GM12878 (cell line): Measurements from ENCODE around the gene SARDH. TPM values are rescaled to one million over a fixed set of nuclear protein-coding genes. Genes with fewer than 3 reads are reported as not detected.

ENCODE experiments used
- ATAC-seq: fragments of 200-7000 bp; cut with Tn5 transposase; 3 replicates; pipeline ENCODE4 v1.9.1; 2020; ENCODE audit warnings: mild to moderate bottlenecking, moderate library complexity
- BruUV-seq: library from RNA; stranded (reverse); fragments of 400-500 nt; replicated peaks from 2 replicates; lab custom pipeline; 2021; lab: Mats Ljungman, UMichigan
- CTCF ChIA-PET: fragments of 300-600 bp; sonication (Branson Sonifier 250); formaldehyde crosslinking; extraction: SDS; loops from one replicate; lab custom pipeline; 2021; ENCODE audit warnings: inconsistent platforms; lab: Yijun Ruan, JAX
- POLR2A ChIA-PET: fragments of 350-600 bp; formaldehyde crosslinking; extraction: SDS; loops from one replicate; lab custom pipeline; 2021; ENCODE audit warnings: inconsistent platforms; lab: Charles Lee
- RAD21 ChIA-PET: fragments of 300-600 bp; sonication (Branson Sonifier 250); formaldehyde crosslinking; loops from one replicate; lab custom pipeline; 2023; ENCODE audit warnings: antibody characterized with exemption; ENCODE audit not compliant: unreplicated experiment; lab: Charles Lee
- SMC1A ChIA-PET: fragments of 300-600 bp; sonication (Branson Sonifier 250); formaldehyde crosslinking; loops from one replicate; lab custom pipeline; 2023; ENCODE audit not compliant: unreplicated experiment, uncharacterized antibody; lab: Charles Lee
- DNase-seq: peaks from one replicate; pipeline ENCODE4 v3.0.0-alpha.2; 2011; ENCODE audit warnings: low read depth, low spot score
- FAIRE-seq: peaks from 3 replicates; lab custom pipeline; 2011; peaks lifted over from hg19 to GRCh38; lab: Jason Lieb, UNC
- H2AFZ ChIP-seq: 2 replicates; pipeline ENCODE4 v1.6.0; 2011; ENCODE audit warnings: low read depth, low read length, control low read depth; ENCODE audit not compliant: control insufficient read depth
- H3K27ac ChIP-seq: 2 replicates; pipeline ENCODE4 v1.5.1; 2011; ENCODE audit warnings: control low read depth; ENCODE audit not compliant: control insufficient read depth, insufficient read depth
- H3K27me3 ChIP-seq, 2 experiments: replicated peaks in 1 of 2; 2 replicates each; pipeline versions ENCODE4 v1.6.0 to v1.6.1; 2011; ENCODE audit warnings: low read length in 1 of 2; ENCODE audit not compliant: control insufficient read depth in 2 of 2, insufficient read depth in 2 of 2
- H3K36me3 ChIP-seq, 2 experiments: 2 replicates each; pipeline ENCODE4 v1.5.1; 2011; ENCODE audit warnings: low read length in 1 of 2; ENCODE audit not compliant: control insufficient read depth in 2 of 2, insufficient read depth in 2 of 2
- H3K4me1 ChIP-seq: 2 replicates; pipeline ENCODE4 v1.6.1; 2011; ENCODE audit warnings: mild to moderate bottlenecking, low read length, moderate library complexity, mixed read lengths; ENCODE audit not compliant: control insufficient read depth, insufficient read depth
- H3K4me2 ChIP-seq: 2 replicates; pipeline ENCODE4 v1.6.0; 2011; ENCODE audit warnings: control low read depth; ENCODE audit not compliant: control insufficient read depth, insufficient read depth
- H3K4me3 ChIP-seq: fragments of 200-600 bp; sonication (generic); 2 replicates; pipeline ENCODE4 v1.5.1; 2016
- H3K79me2 ChIP-seq: 2 replicates; pipeline ENCODE4 v1.6.0; 2011; ENCODE audit warnings: low read length; ENCODE audit not compliant: control insufficient read depth, insufficient read depth
- H3K9ac ChIP-seq: 2 replicates; pipeline ENCODE4 v1.8.0; 2011; ENCODE audit warnings: low read length, control low read depth, mixed read lengths; ENCODE audit not compliant: control insufficient read depth, insufficient read depth
- H3K9me3 ChIP-seq: replicated peaks from 3 replicates; pipeline ENCODE4 v1.5.1; 2011; ENCODE audit warnings: mild to moderate bottlenecking, low read length; ENCODE audit not compliant: control insufficient read depth, insufficient read depth
- H4K20me1 ChIP-seq: 2 replicates; pipeline ENCODE4 v1.6.0; 2011; ENCODE audit not compliant: control insufficient read depth, insufficient read depth
- ASH2L ChIP-seq: fragments of 300-600, 200-600 bp; sonication (generic); IDR thresholded peaks from 2 replicates; pipeline ENCODE4 v1.6.1; 2017; ENCODE audit warnings: low read depth, mild to moderate bottlenecking, borderline replicate concordance
- BCL11A ChIP-seq: IDR thresholded peaks from 2 replicates; pipeline ENCODE4 v1.6.1; 2011; ENCODE audit warnings: low read depth, low read length
- CBX5 ChIP-seq: sonication (generic); IDR thresholded peaks from 2 replicates; pipeline ENCODE4 v1.6.1; 2016; ENCODE audit warnings: low read depth, moderate library complexity, mild to moderate bottlenecking, inconsistent platforms
- CHD2 ChIP-seq: IDR thresholded peaks from 2 replicates; pipeline ENCODE4 v1.6.1; 2011; ENCODE audit warnings: low read depth, low read length, improper control_type of control experiment, borderline replicate concordance
- CUX1 ChIP-seq: IDR thresholded peaks from 2 replicates; pipeline ENCODE4 v1.6.1; 2012; ENCODE audit warnings: improper control_type of control experiment, low read depth, low read length; ENCODE audit not compliant: insufficient replicate concordance
- GABPA ChIP-seq: IDR thresholded peaks from 2 replicates; pipeline ENCODE4 v1.6.1; 2014; ENCODE audit warnings: antibody characterized with exemption, low read depth, mild to moderate bottlenecking, inconsistent platforms
- NFYB ChIP-seq: IDR thresholded peaks from 2 replicates; pipeline ENCODE4 v1.6.1; 2011; ENCODE audit warnings: low read depth, mild to moderate bottlenecking, low read length, improper control_type of control experiment, moderate library complexity; ENCODE audit not compliant: insufficient read depth
- SKIL ChIP-seq: fragments of 450-650 bp; IDR thresholded peaks from 2 replicates; pipeline ENCODE4 v1.6.1; 2017; ENCODE audit warnings: mild to moderate bottlenecking, low read depth, inconsistent platforms; ENCODE audit not compliant: poor library complexity, severe bottlenecking
- SMC3 ChIP-seq: IDR thresholded peaks from 2 replicates; pipeline ENCODE4 v1.6.1; 2011; ENCODE audit warnings: low read length, improper control_type of control experiment, borderline replicate concordance
- USF1 ChIP-seq: IDR thresholded peaks from 2 replicates; pipeline ENCODE4 v1.6.1; 2011; ENCODE audit warnings: borderline replicate concordance, low read depth, mild to moderate bottlenecking, moderate library complexity, mixed read lengths, low read length; ENCODE audit not compliant: insufficient read depth; ENCODE audit errors: extremely low read length
- ZNF217 ChIP-seq: fragments of 450-650 bp; IDR thresholded peaks from 2 replicates; pipeline ENCODE4 v1.6.1; 2017; ENCODE audit warnings: antibody characterized with exemption, mild to moderate bottlenecking
- WGBS: methylation state at CpG from one replicate; pipeline ENCODE4 v1.1.6; 2016; ENCODE audit warnings: low lambda C conversion rate; ENCODE audit not compliant: insufficient replicate concordance, insufficient coverage; ENCODE audit errors: missing lambda C conversion rate; 5-methylcytosine and 5-hydroxymethylcytosine counted together
- in situ Hi-C: fragments of 300-500 bp; cut with MboI; formaldehyde crosslinking; loops from 9 replicates; pipeline ENCODE4 v1.14.3; 2018; ENCODE audit warnings: mixed read lengths
- intact Hi-C: fragments of 100-400 bp; cut with micrococcal nuclease; formaldehyde crosslinking; loops from one replicate; pipeline ENCODE4 v1.14.2; 2022; ENCODE audit not compliant: unreplicated experiment
- polyA plus RNA-seq, 11 experiments: library from polyadenylated mRNA; depleted of rRNA in 4 of 11; unstranded in 6 of 11; stranded (reverse) in 5 of 11; fragments of >200 nt; fragmentation: Nextera tagmentation in 4 of 11; fragmentation: Illumina TruSeq in 1 of 11; extraction: Ambion mirVana in 4 of 11; extraction: Trizol in 1 of 11; gene quantifications; 1 replicate in 1 of 11; 2 replicates in 10 of 11; pipeline versions ENCODE4 v1.2.1 to v1.2.3, GENCODE V29; 2011 to 2016; ENCODE audit warnings: inconsistent platforms in 2 of 11, missing spikeins in 2 of 11, low read depth in 1 of 11
- total RNA-seq, 4 experiments: library from RNA; depleted of rRNA in 3 of 4; stranded (reverse); fragments of >200 nt in 3 of 4; fragmentation: Illumina TruSeq in 1 of 4; extraction: Trizol in 1 of 4; gene quantifications; 2 replicates each; pipeline versions ENCODE4 v1.2.1 to v1.2.3, GENCODE V29; 2013 to 2021

SARDH gene
- total and polyA plus RNA-seq, 10 of the 15 experiments (the other 5 are each of a cell fraction or from before 2014, with no cell fraction given), result 0.03 to 0.15 (median 0.10) TPM; not detected in 6

- 86% methylated on average over 11 of the region's 15 CpGs for WGBS
- ATAC-seq (no peak), DNase-seq (no peak)
- TF ChIP-seq CBX5 (no peak), BCL11A (no peak), NFYB (no peak), CHD2 (no peak), CUX1 (no peak), GABPA (no peak), SKIL (no peak), USF1 (no peak), ZNF217 (no peak), SMC3 (no peak), ASH2L (no peak)
These were observed 30.8 kb upstream of the SARDH start for GRCh38 chr9:133768859-133769510.

More at GRCh38 chr9:133768859-133769510, 30.8 kb upstream of the SARDH start:
- no peak overlapping the region for H3K4me3 ChIP-seq
- CTCF ChIA-PET, result interaction anchor here (2.2 kb wide), 1 partner anchor 13 kb away, joined by 9 read pairs; no protein-coding TSS in a partner anchor
- H3K79me2 ChIP-seq, result no peaks in the 10 kb centered on the region
- RAD21 ChIA-PET, result no interaction called here
- peaks cover 14% of the 10 kb centered on the region; the same call in 2 of the 3 replicates for H3K9me3 ChIP-seq
- no peak overlapping the region for H2AFZ ChIP-seq
- in situ Hi-C loops, result no loop called here
- no peak overlapping the region for H3K4me2 ChIP-seq
- H3K36me3 ChIP-seq, result peaks cover 17 to 27% of the 10 kb centered on the region in 2 experiments
- intact Hi-C loops, result no loop called here
- no TSS peak for BruUV-seq
- no peaks in the 10 kb centered on the region for H4K20me1 ChIP-seq
- no peaks in the 10 kb centered on the region for H3K4me1 ChIP-seq
- SMC1A ChIA-PET, result no interaction called here
- POLR2A ChIA-PET, result no interaction called here
- no peak overlapping the region for H3K9ac ChIP-seq
- no peaks in the 10 kb centered on the region for H3K27me3 ChIP-seq
- FAIRE-seq, result no peak
- H3K27ac ChIP-seq, result no peak overlapping the region
